SK-N-MC (cell line): ENCODE results near the gene DOLK.

ENCODE experiments used
- DNase-seq: peaks from one replicate; pipeline ENCODE4 v3.0.0-alpha.2; 2011; ENCODE audit warnings: low read depth, low spot score
- H3K27ac ChIP-seq: fragments of 200-600 bp; sonication (generic); 2 replicates; pipeline ENCODE4 v1.5.1; 2016; ENCODE audit warnings: mixed run types
- H3K36me3 ChIP-seq: fragments of 200-600 bp; sonication (generic); 2 replicates; pipeline ENCODE4 v1.6.1; 2017; ENCODE audit warnings: antibody characterized with exemption, low read length, mixed read lengths; ENCODE audit not compliant: insufficient read depth
- H3K4me3 ChIP-seq: fragments of 200-600 bp; sonication (generic); 2 replicates; pipeline ENCODE4 v1.5.1; 2016
- H3K9ac ChIP-seq: fragments of 200-600 bp; sonication (generic); 2 replicates; pipeline ENCODE4 v1.8.0; 2017; ENCODE audit warnings: mixed run types, mixed read lengths; ENCODE audit not compliant: insufficient read length
- H3K9me3 ChIP-seq: fragments of 200-600 bp; sonication (generic); 2 replicates; pipeline ENCODE4 v1.6.1; 2017; ENCODE audit warnings: low read depth, mild to moderate bottlenecking, antibody characterized with exemption, low read length, moderate library complexity, mixed read lengths
- EZH2 ChIP-seq: fragments of 200-600 bp; sonication (generic); IDR thresholded peaks from one replicate; pipeline ENCODE4 v1.6.1; 2017; ENCODE audit warnings: antibody characterized with exemption
- FOXP2 ChIP-seq: optimal IDR thresholded peaks from 2 replicates; pipeline ENCODE3; 2011; ENCODE audit warnings: mild to moderate bottlenecking, moderate library complexity; ENCODE audit not compliant: insufficient read depth; ENCODE audit errors: extremely low read length, control extremely low read depth
- POLR2AphosphoS5 ChIP-seq: IDR thresholded peaks from 2 replicates; pipeline ENCODE4 v1.6.1; 2012; ENCODE audit warnings: mild to moderate bottlenecking, low read depth, low read length, borderline replicate concordance

The DOLK gene

GRCh38 chr9:128947527-128948301, at the start of gene DOLK, which contains the start of gene NUP188:
Gene DOLK, minus strand, starts transcription at chr9:128947603. Its CDS starts 300 bp downstream, at chr9:128947303.
Gene NUP188, plus strand, starts transcription at chr9:128947699. Its CDS starts 21 bp downstream, at chr9:128947720.
- Histone ChIP-seq H3K27ac (peak within 1 kb of the TSS; percentile 65), H3K36me3 (peaks cover 17% of the 10 kb centered on the region)

GRCh38 chr9:128995791-128996190, 48.4 kb upstream of the DOLK start:
- H3K27ac ChIP-seq = no peak overlapping the region

More at GRCh38 chr9:128947527-128948301, at the start of gene DOLK, which contains the start of gene NUP188:
- no peak for DNase-seq
- peak within 1 kb of the TSS; percentile 95 for H3K4me3 ChIP-seq
- no peaks in the 10 kb centered on the region for H3K9me3 ChIP-seq
- TF ChIP-seq FOXP2 = no peak
- peak; percentile 98 for TF ChIP-seq POLR2AphosphoS5
- peak within 1 kb of the TSS; percentile 93 for H3K9ac ChIP-seq

DNA sequence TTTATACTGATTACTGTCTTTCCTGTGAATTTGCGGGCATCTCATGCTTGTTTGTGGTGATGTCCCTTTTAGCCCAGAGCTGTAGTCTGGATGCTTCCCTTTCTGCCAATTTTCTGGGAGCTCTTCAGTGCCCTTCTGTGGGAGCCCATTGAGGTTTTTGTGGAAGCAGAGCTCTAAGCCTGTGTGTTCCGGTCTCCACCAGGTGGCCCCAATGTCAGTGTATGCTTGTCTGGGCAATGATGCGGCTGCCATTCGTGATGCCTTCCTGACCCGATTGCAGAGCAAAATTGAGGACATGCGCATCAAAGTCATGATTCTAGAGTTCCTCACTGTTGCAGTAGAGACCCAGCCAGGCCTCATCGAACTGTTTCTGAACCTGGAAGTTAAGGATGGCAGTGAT, 45.6 kb upstream of the DOLK start:
- Histone ChIP-seq H3K9me3 (no peaks in the 10 kb centered on the region), H3K27ac (no peak overlapping the region), H3K4me3 (no peak overlapping the region), H3K9ac (no peak overlapping the region), H3K36me3 (peaks cover 78% of the 10 kb centered on the region)
- TF ChIP-seq FOXP2 (no peak), POLR2AphosphoS5 (no peak), EZH2 (no peak)
- no peak for DNase-seq

More at GRCh38 chr9:128995791-128996190, 48.4 kb upstream of the DOLK start:
- DNase-seq = no peak
- Histone ChIP-seq H3K4me3 (no peak overlapping the region), H3K9me3 (no peaks in the 10 kb centered on the region), H3K9ac (no peak overlapping the region), H3K36me3 (peaks cover 82% of the 10 kb centered on the region)
- TF ChIP-seq EZH2 (no peak), FOXP2 (no peak), POLR2AphosphoS5 (no peak)

GRCh38 chr9:128987805-128988204, 40.4 kb upstream of the DOLK start:
- no peak for DNase-seq
- TF ChIP-seq POLR2AphosphoS5 (no peak), FOXP2 (no peak), EZH2 (no peak)
- peaks cover 79% of the 10 kb centered on the region for H3K36me3 ChIP-seq
- H3K9ac ChIP-seq = no peak overlapping the region
- no peak overlapping the region for H3K4me3 ChIP-seq
- H3K27ac ChIP-seq = no peak overlapping the region
- H3K9me3 ChIP-seq = no peaks in the 10 kb centered on the region

DNA sequence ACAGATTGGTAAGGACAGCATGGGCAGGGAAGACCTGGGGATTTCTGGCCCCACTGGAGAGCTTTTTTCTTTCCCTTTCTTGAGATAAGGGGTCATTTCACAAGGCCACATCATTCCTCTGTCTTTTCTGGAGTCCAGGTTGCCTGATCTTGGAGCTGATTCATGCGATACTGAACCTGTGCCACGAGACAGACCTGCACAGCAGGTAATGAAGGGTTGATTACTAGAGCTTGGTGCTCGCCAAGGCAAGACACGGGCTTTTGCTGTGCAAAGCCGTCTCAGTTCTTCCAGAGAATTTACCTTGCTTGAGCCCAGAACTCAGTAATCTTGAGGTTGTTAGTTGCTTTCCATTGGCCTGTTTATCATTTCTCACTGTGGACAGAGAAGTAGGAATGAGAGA, 39.3 kb upstream of the DOLK start:
- no peak for DNase-seq
- Histone ChIP-seq H3K36me3 (peaks cover 82% of the 10 kb centered on the region), H3K9ac (no peak overlapping the region), H3K9me3 (no peaks in the 10 kb centered on the region), H3K27ac (no peak overlapping the region), H3K4me3 (no peak overlapping the region)
- TF ChIP-seq EZH2 (no peak), POLR2AphosphoS5 (no peak)

- H3K4me3 ChIP-seq = no peak overlapping the region
- no peak for DNase-seq
- peaks cover 92% of the 10 kb centered on the region for H3K36me3 ChIP-seq
- no peaks in the 10 kb centered on the region for H3K9me3 ChIP-seq
- no peak overlapping the region for H3K9ac ChIP-seq
- no peak overlapping the region for H3K27ac ChIP-seq
- TF ChIP-seq FOXP2 (no peak), POLR2AphosphoS5 (no peak), EZH2 (no peak)
These were observed 36.1 kb upstream of the DOLK start for GRCh38 chr9:128983536-128983935.

- peaks cover 85% of the 10 kb centered on the region for H3K36me3 ChIP-seq
- no peaks in the 10 kb centered on the region for H3K9me3 ChIP-seq
- no peak for DNase-seq
- H3K9ac ChIP-seq = no peak overlapping the region
- TF ChIP-seq EZH2 (no peak), POLR2AphosphoS5 (no peak), FOXP2 (no peak)
- no peak overlapping the region for H3K27ac ChIP-seq
- H3K4me3 ChIP-seq = no peak overlapping the region
These were observed 31.7 kb upstream of the DOLK start for GRCh38 chr9:128979111-128979510.

GRCh38 chr9:128972956-128973355, 25.6 kb upstream of the DOLK start:
- no peak overlapping the region for H3K27ac ChIP-seq

More at GRCh38 chr9:128972956-128973355, 25.6 kb upstream of the DOLK start:
- no peak for DNase-seq
- TF ChIP-seq FOXP2 = no peak
- no peak for TF ChIP-seq POLR2AphosphoS5
- no peak for TF ChIP-seq EZH2
- Histone ChIP-seq H3K9me3 (no peaks in the 10 kb centered on the region), H3K4me3 (no peak overlapping the region), H3K36me3 (peaks cover 87% of the 10 kb centered on the region), H3K9ac (no peak overlapping the region)
